ENCODE results near the gene DNASE1L1. TPM values are rescaled to one million over a fixed set of nuclear protein-coding genes. Genes with fewer than 3 reads are reported as not detected.

Gene DNASE1L1
- total RNA-seq, 1 donor from 2014 or later, result 52.5 TPM

DNA sequence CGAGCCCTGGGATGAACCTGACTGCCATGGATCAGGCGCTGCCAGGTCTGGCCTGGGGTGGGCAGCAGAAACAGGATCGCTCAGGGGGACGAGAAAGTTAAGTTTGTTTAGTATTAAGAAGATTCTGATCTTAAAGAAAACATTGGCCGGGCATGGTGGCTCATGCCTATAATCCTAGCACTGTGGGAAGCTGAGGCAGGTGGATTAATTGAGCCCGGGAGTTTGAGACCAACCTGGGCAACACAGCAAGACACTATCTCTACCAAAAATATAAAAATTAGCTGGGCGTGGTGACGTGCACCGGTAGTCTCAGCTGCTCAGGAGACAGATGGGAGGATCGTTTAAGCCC is 33.9 kb downstream of the DNASE1L1 start:
- Histone ChIP-seq H3K4me3 (peak overlapping the region; percentile 64 to 91), H3K9me3 (no peaks in the 10 kb centered on the region), H3K4me1 (peaks cover 2 to 7% of the 10 kb centered on the region in 2 donors), H3K36me3 (peaks cover 17 to 32% of the 10 kb centered on the region in 2 donors), H3K27me3 (no peaks in the 10 kb centered on the region), H3K27ac (peak overlapping the region; percentile 97)
- no peak for TF ChIP-seq CTCF (IDR thresholded peaks at IDR 0.05)
- intact Hi-C loops (cut with DNase I), result loop anchor here (10.0 kb wide), 1 partner anchor 900 kb away; the partner anchor contains the start of gene HAUS7
- DNase-seq (ENCODE audit: low spot score in 2 of 2), result no peak

- no peaks in the 10 kb centered on the region for H3K27me3 ChIP-seq
- peak in 1 of 3 experiments; percentile 7 for TF ChIP-seq CTCF (IDR thresholded peaks at IDR 0.05)
- peak within 1 kb of the TSS; percentile 64 to 91 for H3K4me3 ChIP-seq
- intact Hi-C loops (cut with DNase I), result loop anchor here (10.0 kb wide), 1 partner anchor 900 kb away; the partner anchor contains the start of gene HAUS7
- DNase-seq (ENCODE audit: low spot score in 2 of 2), result peak in 1 of 2 donors; percentile 87
- no peaks in the 10 kb centered on the region for H3K9me3 ChIP-seq
- peaks cover 20 to 36% of the 10 kb centered on the region in 2 donors for H3K36me3 ChIP-seq
- H3K27ac ChIP-seq, result peak within 1 kb of the TSS; percentile 97
- peaks cover 2 to 7% of the 10 kb centered on the region in 2 donors for H3K4me1 ChIP-seq
These were observed 34.5 kb downstream of the DNASE1L1 start, which contains the start of gene FLNA for GRCh38 chrX:154374313-154375155. Gene FLNA, minus strand, starts transcription at chrX:154374634. Its CDS starts 3,389 bp downstream, at chrX:154371245.

DNA sequence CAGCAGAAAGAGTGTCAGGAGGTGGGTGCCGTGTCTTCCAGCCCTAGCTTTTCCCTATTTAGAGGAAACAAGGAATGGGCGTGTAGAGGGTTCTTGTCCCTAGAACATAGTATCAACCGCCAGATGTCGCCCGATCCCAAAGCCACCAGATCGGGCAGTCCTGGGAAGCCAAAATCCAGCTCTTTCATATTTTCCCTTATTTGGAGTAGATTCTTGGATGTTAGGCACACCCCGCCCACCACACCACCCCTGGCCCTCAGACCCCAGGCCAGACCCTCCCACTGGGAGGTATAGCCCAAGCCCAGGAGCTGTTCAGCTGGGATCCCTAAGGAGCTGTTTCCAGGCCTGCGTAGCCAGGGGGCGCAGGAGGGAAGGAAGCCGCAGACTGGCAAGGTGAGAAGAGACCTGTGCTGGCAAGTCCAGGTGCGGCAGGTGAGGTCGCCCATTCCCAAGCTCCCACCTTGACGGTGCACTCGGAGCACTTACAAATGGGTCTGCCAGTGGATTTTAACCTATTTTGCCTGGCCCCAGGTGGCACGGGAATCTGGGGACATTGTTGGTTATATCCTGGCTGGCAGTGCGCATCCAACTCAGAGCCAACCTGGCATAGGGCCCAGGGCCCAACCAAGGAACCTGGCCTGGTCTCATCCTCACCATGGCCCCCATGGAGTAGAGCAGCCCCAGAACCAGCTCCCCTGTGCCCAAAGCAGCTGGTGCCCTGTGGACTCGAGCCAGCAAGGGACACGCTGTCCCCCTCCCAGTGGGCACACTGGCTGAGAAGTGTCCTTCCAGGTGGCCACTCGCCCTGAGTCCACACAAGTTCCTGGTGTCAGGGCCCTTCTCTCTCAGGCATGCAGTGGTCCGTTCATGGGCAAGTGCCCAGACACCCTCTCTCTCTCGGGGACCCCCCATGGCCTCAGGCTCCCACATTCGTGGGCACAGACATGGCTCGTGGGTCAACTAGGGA is 35.4 kb downstream of the DNASE1L1 start:
- DNase-seq (ENCODE audit: low spot score in 2 of 2), result peak in 1 of 2 donors; percentile 90
- peak overlapping the region; percentile 97 for H3K27ac ChIP-seq
- intact Hi-C loops (cut with DNase I), result loop anchor here (10.0 kb wide), 1 partner anchor 899 kb away; the partner anchor contains the start of gene HAUS7

GRCh38 chrX:154372612-154373022 is 36.4 kb downstream of the DNASE1L1 start:
- intact Hi-C loops (cut with DNase I), result loop anchor here (10.0 kb wide), 1 partner anchor 898 kb away; the partner anchor contains the start of gene HAUS7
- no peak for TF ChIP-seq CTCF (IDR thresholded peaks at IDR 0.05)
- Histone ChIP-seq H3K27ac (peak overlapping the region; percentile 97), H3K4me3 (peak overlapping the region; percentile 64 to 91), H3K36me3 (peaks cover 25 to 52% of the 10 kb centered on the region in 2 donors), H3K9me3 (no peaks in the 10 kb centered on the region), H3K27me3 (no peaks in the 10 kb centered on the region), H3K4me1 (peaks cover 2 to 10% of the 10 kb centered on the region in 2 donors)
- no peak for DNase-seq (ENCODE audit: low spot score in 2 of 2)

More for the DNA sequence above, 35.4 kb downstream of the DNASE1L1 start:
- peaks cover 20 to 42% of the 10 kb centered on the region in 2 donors for H3K36me3 ChIP-seq
- no peaks in the 10 kb centered on the region for H3K9me3 ChIP-seq
- H3K27me3 ChIP-seq, result no peaks in the 10 kb centered on the region
- peak; percentile 44 to 59 (median 47) for TF ChIP-seq CTCF (IDR thresholded peaks at IDR 0.05)
- peak overlapping the region; percentile 64 to 91 for H3K4me3 ChIP-seq
- H3K4me1 ChIP-seq, result peaks cover 2 to 7% of the 10 kb centered on the region in 2 donors

- no peak for TF ChIP-seq CTCF (IDR thresholded peaks at IDR 0.05)
- no peaks in the 10 kb centered on the region for H3K9me3 ChIP-seq
- H3K36me3 ChIP-seq, result peaks cover 32 to 60% of the 10 kb centered on the region in 2 donors
- DNase-seq (ENCODE audit: low spot score in 2 of 2), result no peak
- peak overlapping the region; percentile 97 for H3K27ac ChIP-seq
- peaks cover 2 to 9% of the 10 kb centered on the region in 2 donors for H3K4me1 ChIP-seq
- H3K4me3 ChIP-seq, result peak overlapping the region; percentile 64 to 91
- intact Hi-C loops (cut with DNase I), result loop anchor here (10.0 kb wide), 1 partner anchor 897 kb away; the partner anchor contains the start of gene HAUS7
- no peaks in the 10 kb centered on the region for H3K27me3 ChIP-seq
These were observed 37.2 kb downstream of the DNASE1L1 start for GRCh38 chrX:154371789-154372300.
